GM12878 (cell line): ENCODE measurements around the gene LAMA5. TPM values are rescaled to one million over a fixed set of nuclear protein-coding genes. Genes with fewer than 3 reads are reported as not detected.

Source experiments
- ATAC-seq: fragments of 200-7000 bp; cut with Tn5 transposase; 3 replicates; pipeline ENCODE4 v1.9.1; 2020; ENCODE audit warnings: mild to moderate bottlenecking, moderate library complexity
- BruUV-seq: library from RNA; stranded (reverse); fragments of 400-500 nt; replicated peaks from 2 replicates; lab custom pipeline; 2021; lab: Mats Ljungman, UMichigan
- CTCF ChIA-PET: fragments of 300-600 bp; sonication (Branson Sonifier 250); formaldehyde crosslinking; extraction: SDS; loops from one replicate; lab custom pipeline; 2021; ENCODE audit warnings: inconsistent platforms; lab: Yijun Ruan, JAX
- POLR2A ChIA-PET: fragments of 350-600 bp; formaldehyde crosslinking; extraction: SDS; loops from one replicate; lab custom pipeline; 2021; ENCODE audit warnings: inconsistent platforms; lab: Charles Lee
- RAD21 ChIA-PET: fragments of 300-600 bp; sonication (Branson Sonifier 250); formaldehyde crosslinking; loops from one replicate; lab custom pipeline; 2023; ENCODE audit warnings: antibody characterized with exemption; ENCODE audit not compliant: unreplicated experiment; lab: Charles Lee
- SMC1A ChIA-PET: fragments of 300-600 bp; sonication (Branson Sonifier 250); formaldehyde crosslinking; loops from one replicate; lab custom pipeline; 2023; ENCODE audit not compliant: unreplicated experiment, uncharacterized antibody; lab: Charles Lee
- DNase-seq: peaks from one replicate; pipeline ENCODE4 v3.0.0-alpha.2; 2011; ENCODE audit warnings: low read depth, low spot score
- FAIRE-seq: peaks from 3 replicates; lab custom pipeline; 2011; peaks lifted over from hg19 to GRCh38; lab: Jason Lieb, UNC
- H2AFZ ChIP-seq: 2 replicates; pipeline ENCODE4 v1.6.0; 2011; ENCODE audit warnings: low read depth, low read length, control low read depth; ENCODE audit not compliant: control insufficient read depth
- H3K27ac ChIP-seq: 2 replicates; pipeline ENCODE4 v1.5.1; 2011; ENCODE audit warnings: control low read depth; ENCODE audit not compliant: control insufficient read depth, insufficient read depth
- H3K27me3 ChIP-seq, 2 experiments: replicated peaks in 1 of 2; 2 replicates each; pipeline versions ENCODE4 v1.6.0 to v1.6.1; 2011; ENCODE audit warnings: low read length in 1 of 2; ENCODE audit not compliant: control insufficient read depth in 2 of 2, insufficient read depth in 2 of 2
- H3K36me3 ChIP-seq, 2 experiments: 2 replicates each; pipeline ENCODE4 v1.5.1; 2011; ENCODE audit warnings: low read length in 1 of 2; ENCODE audit not compliant: control insufficient read depth in 2 of 2, insufficient read depth in 2 of 2
- H3K4me1 ChIP-seq: 2 replicates; pipeline ENCODE4 v1.6.1; 2011; ENCODE audit warnings: mild to moderate bottlenecking, low read length, moderate library complexity, mixed read lengths; ENCODE audit not compliant: control insufficient read depth, insufficient read depth
- H3K4me2 ChIP-seq: 2 replicates; pipeline ENCODE4 v1.6.0; 2011; ENCODE audit warnings: control low read depth; ENCODE audit not compliant: control insufficient read depth, insufficient read depth
- H3K4me3 ChIP-seq: fragments of 200-600 bp; sonication (generic); 2 replicates; pipeline ENCODE4 v1.5.1; 2016
- H3K79me2 ChIP-seq: 2 replicates; pipeline ENCODE4 v1.6.0; 2011; ENCODE audit warnings: low read length; ENCODE audit not compliant: control insufficient read depth, insufficient read depth
- H3K9ac ChIP-seq: 2 replicates; pipeline ENCODE4 v1.8.0; 2011; ENCODE audit warnings: low read length, control low read depth, mixed read lengths; ENCODE audit not compliant: control insufficient read depth, insufficient read depth
- H3K9me3 ChIP-seq: replicated peaks from 3 replicates; pipeline ENCODE4 v1.5.1; 2011; ENCODE audit warnings: mild to moderate bottlenecking, low read length; ENCODE audit not compliant: control insufficient read depth, insufficient read depth
- H4K20me1 ChIP-seq: 2 replicates; pipeline ENCODE4 v1.6.0; 2011; ENCODE audit not compliant: control insufficient read depth, insufficient read depth
- CUX1 ChIP-seq: IDR thresholded peaks from 2 replicates; pipeline ENCODE4 v1.6.1; 2012; ENCODE audit warnings: improper control_type of control experiment, low read depth, low read length; ENCODE audit not compliant: insufficient replicate concordance
- EZH2 ChIP-seq: IDR thresholded peaks from 2 replicates; pipeline ENCODE4 v1.6.1; 2012; ENCODE audit warnings: low read depth, mild to moderate bottlenecking, control low read depth, inconsistent platforms, low read length, borderline replicate concordance; ENCODE audit not compliant: control insufficient read depth
- FOS ChIP-seq: IDR thresholded peaks from 3 replicates; pipeline ENCODE4 v1.6.1; 2011; ENCODE audit warnings: borderline replicate concordance; ENCODE audit not compliant: insufficient read length; ENCODE audit errors: extremely low read depth
- IRF5 ChIP-seq: fragments of 450-650 bp; IDR thresholded peaks from 2 replicates; pipeline ENCODE4 v1.6.1; 2017; ENCODE audit warnings: borderline replicate concordance
- NR2C1 ChIP-seq: fragments of 450-650 bp; IDR thresholded peaks from 2 replicates; pipeline ENCODE4 v1.6.1; 2017; ENCODE audit warnings: antibody characterized with exemption, mild to moderate bottlenecking, moderate library complexity
- RUNX3 ChIP-seq: IDR thresholded peaks from 2 replicates; pipeline ENCODE4 v1.6.1; 2012; ENCODE audit warnings: low read length, inconsistent platforms
- SP1 ChIP-seq: IDR thresholded peaks from one replicate; pipeline ENCODE4 v1.6.1; 2011; ENCODE audit warnings: low read depth, low read length
- TCF7 ChIP-seq: IDR thresholded peaks from 2 replicates; pipeline ENCODE4 v1.6.1; 2014; ENCODE audit warnings: antibody characterized with exemption, borderline replicate concordance
- WRNIP1 ChIP-seq: IDR thresholded peaks from 2 replicates; pipeline ENCODE4 v1.6.1; 2011; ENCODE audit warnings: low read depth, low read length, improper control_type of control experiment, borderline replicate concordance
- ZNF274 ChIP-seq: IDR thresholded peaks from one replicate; pipeline ENCODE4 v1.8.0; 2011; ENCODE audit not compliant: insufficient read length, insufficient read depth
- WGBS: methylation state at CpG from one replicate; pipeline ENCODE4 v1.1.6; 2016; ENCODE audit warnings: low lambda C conversion rate; ENCODE audit not compliant: insufficient replicate concordance, insufficient coverage; ENCODE audit errors: missing lambda C conversion rate; 5-methylcytosine and 5-hydroxymethylcytosine counted together
- in situ Hi-C: fragments of 300-500 bp; cut with MboI; formaldehyde crosslinking; loops from 9 replicates; pipeline ENCODE4 v1.14.3; 2018; ENCODE audit warnings: mixed read lengths
- intact Hi-C: fragments of 100-400 bp; cut with micrococcal nuclease; formaldehyde crosslinking; loops from one replicate; pipeline ENCODE4 v1.14.2; 2022; ENCODE audit not compliant: unreplicated experiment
- polyA plus RNA-seq, 11 experiments: library from polyadenylated mRNA; depleted of rRNA in 4 of 11; unstranded in 6 of 11; stranded (reverse) in 5 of 11; fragments of >200 nt; fragmentation: Nextera tagmentation in 4 of 11; fragmentation: Illumina TruSeq in 1 of 11; extraction: Ambion mirVana in 4 of 11; extraction: Trizol in 1 of 11; gene quantifications; 1 replicate in 1 of 11; 2 replicates in 10 of 11; pipeline versions ENCODE4 v1.2.1 to v1.2.3, GENCODE V29; 2011 to 2016; ENCODE audit warnings: inconsistent platforms in 2 of 11, missing spikeins in 2 of 11, low read depth in 1 of 11
- total RNA-seq, 4 experiments: library from RNA; depleted of rRNA in 3 of 4; stranded (reverse); fragments of >200 nt in 3 of 4; fragmentation: Illumina TruSeq in 1 of 4; extraction: Trizol in 1 of 4; gene quantifications; 2 replicates each; pipeline versions ENCODE4 v1.2.1 to v1.2.3, GENCODE V29; 2013 to 2021

LAMA5 gene
- total and polyA plus RNA-seq, 10 of the 15 experiments (the other 5 are each of a cell fraction or from before 2014, with no cell fraction given), result 0.09 to 3.1 (median 1.6) TPM; not detected in 3

GRCh38 chr20:62269378-62269777 lies 97.7 kb downstream of the LAMA5 start:
- 91% methylated on average over 14 of the region's 14 CpGs for WGBS
- ChIA-PET POLR2A (no interaction called here), SMC1A (no interaction called here), RAD21 (no interaction called here), CTCF (no interaction called here)
- FAIRE-seq, result no peak
- TF ChIP-seq NR2C1, result no peak
- TF ChIP-seq FOS, result no peak
- no peak for TF ChIP-seq TCF7
- no peak for TF ChIP-seq EZH2
- no peak for TF ChIP-seq ZNF274
- no peak for TF ChIP-seq CUX1
- TF ChIP-seq IRF5, result no peak
- TF ChIP-seq RUNX3, result no peak
- no peak for TF ChIP-seq WRNIP1
- no peak for TF ChIP-seq SP1
- no peak overlapping the region for H3K4me2 ChIP-seq
- peaks cover 14 to 19% of the 10 kb centered on the region in 2 experiments for H3K36me3 ChIP-seq
- no peak overlapping the region for H2AFZ ChIP-seq
- H3K9me3 ChIP-seq, result no peaks in the 10 kb centered on the region; the same call in 2 of the 3 replicates
- no peak overlapping the region for H3K27ac ChIP-seq
- intact Hi-C loops (no loop called here), in situ Hi-C loops (no loop called here)
- H3K9ac ChIP-seq, result no peak overlapping the region
- no peaks in the 10 kb centered on the region for H4K20me1 ChIP-seq
- no peak overlapping the region for H3K4me3 ChIP-seq
- no peaks in the 10 kb centered on the region for H3K27me3 ChIP-seq
- BruUV-seq, result no TSS peak
- no peak for DNase-seq
- H3K4me1 ChIP-seq, result no peaks in the 10 kb centered on the region
- no peak for ATAC-seq
- no peaks in the 10 kb centered on the region for H3K79me2 ChIP-seq
